Measurements from ENCODE around the gene ADD2.

Gene ADD2

GRCh38 chr2:70619167-70619566 is 148.8 kb downstream of the ADD2 start:
- H3K4me3 ChIP-seq, result no peak overlapping the region
- H3K27ac ChIP-seq, result no peak overlapping the region
- no peak for TF ChIP-seq CTCF (IDR thresholded peaks at IDR 0.05)
- no peak for DNase-seq (ENCODE audit: low spot score)

DNA sequence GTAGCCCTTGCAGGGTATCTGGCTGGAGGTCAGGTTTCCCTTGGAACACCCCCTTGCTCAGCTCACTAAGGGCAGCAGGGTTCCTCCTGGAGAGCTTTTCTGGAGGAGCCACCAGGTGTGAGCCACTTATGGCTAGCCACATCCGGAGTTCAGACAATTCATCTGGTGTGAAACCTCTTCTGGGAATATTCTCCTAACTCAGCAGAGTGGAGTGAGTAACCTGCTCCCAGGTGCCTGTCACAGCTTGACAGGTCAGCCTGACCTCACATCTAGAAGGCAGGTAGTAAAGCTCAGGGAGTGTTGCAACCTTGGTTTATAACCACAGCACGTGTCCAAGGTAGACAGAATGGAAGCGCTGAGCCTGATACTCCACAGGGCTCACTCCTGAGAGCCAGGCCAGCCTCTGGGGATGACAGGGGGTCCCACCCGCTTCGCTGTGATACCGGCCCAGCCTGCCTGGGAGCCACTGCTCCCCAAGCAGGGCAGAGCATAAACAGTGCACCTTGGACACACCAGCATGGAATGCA is 151.8 kb downstream of the ADD2 start:
- DNase-seq (ENCODE audit: low spot score), result no peak

DNA sequence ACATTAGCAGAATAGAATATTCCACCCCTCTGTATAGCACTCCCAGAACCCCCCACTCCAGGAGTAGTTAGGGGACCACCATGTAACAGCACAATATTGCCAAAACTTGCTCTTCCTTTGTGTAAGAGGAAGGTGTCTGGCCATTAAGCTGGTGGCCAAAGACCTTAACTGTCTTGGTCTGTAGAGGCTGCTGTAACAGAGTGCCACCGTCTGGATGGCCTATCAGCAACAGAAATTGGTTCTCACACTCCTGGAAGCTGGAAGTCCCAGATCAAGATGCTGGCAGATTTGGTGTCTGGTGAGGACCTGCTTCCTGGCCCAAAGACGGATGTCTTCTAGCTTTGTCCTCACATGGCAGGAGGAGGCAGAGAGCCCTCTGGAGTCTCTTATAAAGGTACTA is 152.8 kb downstream of the ADD2 start:
- H3K4me3 ChIP-seq, result no peak overlapping the region
- no peak for TF ChIP-seq CTCF (IDR thresholded peaks at IDR 0.05)
- no peak overlapping the region for H3K27ac ChIP-seq
- DNase-seq (ENCODE audit: low spot score), result no peak

More for the DNA sequence above, 151.8 kb downstream of the ADD2 start:
- Histone ChIP-seq H3K27ac (no peak overlapping the region), H3K4me3 (no peak overlapping the region)
- TF ChIP-seq CTCF (IDR thresholded peaks at IDR 0.05), result no peak

DNA sequence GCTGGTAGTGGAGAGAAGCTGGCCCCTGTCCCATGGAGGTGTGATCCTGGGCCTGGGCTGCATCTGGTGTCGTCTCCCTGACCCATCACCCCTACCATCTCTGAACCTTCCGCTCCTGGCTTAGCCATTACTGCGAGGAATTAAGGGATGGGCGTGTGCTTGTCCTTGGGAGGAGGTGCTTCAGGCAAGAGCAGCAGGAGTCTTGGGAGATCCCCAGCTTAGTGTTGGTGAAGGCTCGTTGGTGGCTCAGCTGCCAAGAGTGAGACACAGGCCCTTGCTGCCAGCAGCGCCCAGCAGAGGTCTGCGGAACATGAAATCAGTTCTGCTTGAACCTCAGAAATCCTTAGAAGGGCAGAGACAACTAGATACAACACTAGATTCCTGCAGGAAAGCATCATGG is 154.5 kb downstream of the ADD2 start:
- no peak for DNase-seq (ENCODE audit: low spot score)
- H3K27ac ChIP-seq, result no peak overlapping the region
- no peak for TF ChIP-seq CTCF (IDR thresholded peaks at IDR 0.05)
- H3K4me3 ChIP-seq, result no peak overlapping the region

DNA sequence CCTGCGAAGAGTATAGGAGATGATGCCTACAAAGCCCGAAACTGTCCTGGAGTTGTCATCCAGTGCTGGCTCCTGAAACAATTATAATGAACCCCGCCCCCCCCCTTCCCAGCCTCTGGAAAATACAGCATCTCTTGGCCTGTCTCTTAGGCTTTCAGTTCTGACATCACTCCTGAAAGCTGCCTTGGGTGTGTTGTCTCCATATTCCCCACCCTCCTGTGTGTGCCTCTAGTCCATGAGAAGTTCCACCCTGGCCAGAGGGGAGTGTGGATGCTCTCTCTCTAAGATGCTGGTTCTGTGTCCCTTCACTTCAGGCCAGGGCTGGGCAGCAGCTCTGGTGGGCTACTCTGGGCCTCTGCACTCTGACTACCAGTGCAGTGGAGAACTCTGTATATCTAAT is 155.4 kb downstream of the ADD2 start:
- DNase-seq (ENCODE audit: low spot score), result no peak
- Histone ChIP-seq H3K4me3 (no peak overlapping the region), H3K27ac (no peak overlapping the region)
- no peak for TF ChIP-seq CTCF (IDR thresholded peaks at IDR 0.05)

DNA sequence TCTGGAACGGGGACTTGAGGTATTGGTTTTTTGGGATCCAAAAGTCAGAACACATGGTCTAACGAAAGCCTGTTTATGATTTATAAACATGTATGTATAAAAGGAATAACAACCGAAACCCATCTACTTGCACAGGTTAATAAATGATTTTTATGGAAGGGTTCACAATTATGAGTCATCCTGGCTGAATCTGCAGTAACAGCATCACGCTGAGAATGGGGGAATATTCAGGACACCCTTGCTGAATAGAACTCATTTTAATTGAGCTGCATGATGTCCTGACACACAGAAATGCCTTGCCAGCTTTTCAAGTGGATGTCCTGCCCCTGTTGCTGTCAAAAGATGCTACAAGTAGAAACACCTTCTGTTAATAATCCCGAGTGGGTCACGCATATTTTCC is 159.6 kb downstream of the ADD2 start:
- DNase-seq (ENCODE audit: low spot score), result no peak
- Histone ChIP-seq H3K27ac (no peak overlapping the region), H3K4me3 (no peak overlapping the region)
- TF ChIP-seq CTCF (IDR thresholded peaks at IDR 0.05), result no peak

DNA sequence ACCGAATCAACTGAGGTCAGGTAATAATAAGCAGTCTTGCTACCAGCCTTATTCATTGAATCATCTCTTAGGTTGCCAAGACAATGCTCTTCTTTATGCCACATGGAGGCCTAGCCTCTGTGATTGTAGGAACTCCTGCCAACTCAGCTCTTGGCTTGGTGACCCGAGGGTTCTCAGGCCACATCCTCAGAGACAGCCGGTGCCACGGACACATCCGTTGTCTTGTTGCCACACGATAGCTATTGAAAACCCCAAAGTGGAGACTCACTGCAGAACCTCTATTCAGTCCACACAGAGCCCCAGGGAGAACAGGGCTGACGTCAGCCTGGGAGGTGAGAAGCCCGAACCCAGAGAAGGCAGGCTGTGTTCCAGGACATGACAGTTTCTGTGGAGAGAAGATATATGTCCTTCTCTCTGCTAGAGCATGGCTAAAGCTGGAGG is 160.9 kb downstream of the ADD2 start:
- Histone ChIP-seq H3K27ac (no peak overlapping the region), H3K4me3 (no peak overlapping the region)
- DNase-seq (ENCODE audit: low spot score), result no peak
- no peak for TF ChIP-seq CTCF (IDR thresholded peaks at IDR 0.05)

Data from coronary artery (tissue), 2 donors.